Raji (cell line): ENCODE measurements around the gene VIT.

Experiments used
- POLR2A ChIP-seq: IDR thresholded peaks from 2 replicates; pipeline ENCODE4 v1.6.1; 2011; ENCODE audit warnings: low read depth, low read length, control low read depth; ENCODE audit not compliant: insufficient read depth

VIT gene

GRCh38 chr2:36769106-36769505 is 72.6 kb downstream of the VIT start:
- TF ChIP-seq POLR2A: no peak

- no peak for TF ChIP-seq POLR2A
Observed at GRCh38 chr2:36770542-36771287, 74.2 kb downstream of the VIT start.

DNA sequence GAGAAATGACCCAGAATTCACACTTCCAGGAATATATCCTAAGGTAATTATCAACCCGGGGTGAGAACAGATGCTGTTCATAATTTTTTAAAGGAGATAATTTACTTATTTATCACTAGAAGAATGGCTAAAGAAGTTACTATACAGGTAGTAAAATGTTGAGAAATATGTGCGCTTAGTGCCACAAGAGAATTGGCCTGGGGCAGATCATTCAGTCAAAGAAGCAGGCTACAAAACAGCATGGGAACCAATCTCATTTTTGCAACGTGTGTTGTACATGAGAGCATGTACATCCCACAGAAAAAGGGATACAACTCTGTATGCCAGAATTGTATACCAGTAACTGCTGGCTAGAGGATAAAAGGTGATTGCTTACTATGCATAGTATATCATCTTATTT is 75.2 kb downstream of the VIT start:
- TF ChIP-seq POLR2A: no peak

- no peak for TF ChIP-seq POLR2A
Observed at GRCh38 chr2:36773947-36774346, 77.4 kb downstream of the VIT start.

DNA sequence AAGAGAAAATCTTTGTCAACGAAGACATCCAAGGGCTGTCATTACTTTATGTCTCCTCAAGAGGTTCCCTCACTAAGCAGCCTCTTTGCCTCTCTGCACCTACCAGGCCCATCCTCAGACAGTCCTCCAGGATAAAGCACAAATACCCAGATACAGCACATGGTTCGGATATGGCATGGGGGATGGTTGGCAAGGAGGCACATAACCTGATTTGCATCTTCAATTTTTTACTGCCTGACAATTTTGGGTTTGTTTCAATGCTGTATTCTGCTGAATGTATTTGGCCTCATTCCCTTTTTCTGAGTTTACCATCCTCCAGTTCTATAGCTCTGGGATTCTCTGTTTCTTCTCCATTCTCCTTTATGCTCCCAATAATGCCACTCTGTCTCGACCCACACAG is 78.8 kb downstream of the VIT start:
- no peak for TF ChIP-seq POLR2A

- TF ChIP-seq POLR2A: no peak
Observed at GRCh38 chr2:36775806-36776205, 79.3 kb downstream of the VIT start.

GRCh38 chr2:36777272-36777671 is 80.8 kb downstream of the VIT start:
- TF ChIP-seq POLR2A: no peak

GRCh38 chr2:36777788-36778187 is 81.3 kb downstream of the VIT start:
- TF ChIP-seq POLR2A: no peak

DNA sequence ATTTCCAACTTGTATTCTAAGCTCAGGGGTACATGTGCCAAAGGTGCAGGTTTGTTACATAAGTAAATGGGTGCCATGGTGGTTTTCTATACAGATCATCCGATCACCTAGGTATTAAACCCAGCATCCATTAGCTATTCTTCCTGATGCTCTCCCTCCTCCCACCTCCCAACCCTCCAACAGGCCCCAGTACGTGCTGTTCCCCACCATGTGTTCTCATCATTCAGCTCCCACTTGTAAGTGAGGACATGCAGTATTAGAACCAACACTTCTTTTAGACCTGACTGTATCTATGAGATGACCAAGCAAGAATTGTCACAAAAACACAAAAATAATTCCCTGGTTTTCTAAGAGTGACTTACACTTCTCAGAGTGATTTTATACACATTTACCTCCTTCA is 83.0 kb downstream of the VIT start:
- TF ChIP-seq POLR2A: no peak

GRCh38 chr2:36780231-36780839 is 83.8 kb downstream of the VIT start:
- TF ChIP-seq POLR2A: no peak

DNA sequence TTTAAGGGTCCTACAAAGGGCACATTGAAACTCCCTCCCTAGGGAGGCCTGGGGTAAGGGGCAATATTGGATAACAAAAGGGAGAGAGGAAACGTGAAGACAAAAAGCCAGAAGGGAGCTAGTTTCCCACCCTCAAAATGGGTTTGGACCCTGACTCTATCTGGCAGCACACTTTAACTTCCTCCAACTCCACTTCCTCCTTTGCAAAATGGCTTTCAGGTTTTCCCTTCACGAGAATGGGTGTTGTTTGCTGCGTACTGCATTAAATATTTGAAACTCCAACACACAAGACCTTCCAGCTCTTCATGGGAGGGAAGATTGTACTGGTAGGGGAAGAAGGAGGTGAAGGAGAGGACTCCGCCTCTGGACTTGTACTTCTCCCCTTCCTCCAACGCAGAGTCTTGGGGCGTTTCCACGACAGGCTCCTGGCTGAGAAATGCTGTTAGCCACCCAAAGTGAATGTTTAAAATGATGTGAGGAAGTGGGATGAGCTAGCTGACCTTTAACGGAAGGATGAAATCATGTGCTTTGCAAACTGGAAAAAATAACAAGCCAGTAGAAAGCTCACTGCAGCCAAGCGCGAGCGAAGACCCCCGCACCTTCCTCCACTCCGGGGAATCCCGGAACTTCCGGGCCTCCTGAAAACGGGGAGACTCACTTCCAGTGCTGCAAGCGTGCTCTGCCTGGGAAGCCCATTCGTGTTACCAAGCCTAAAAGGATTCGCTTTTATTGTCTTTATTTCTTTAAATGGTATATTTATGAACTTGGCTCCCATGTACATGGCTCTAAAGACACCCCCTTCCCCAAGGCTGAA is 85.6 kb downstream of the VIT start:
- no peak for TF ChIP-seq POLR2A

- TF ChIP-seq POLR2A: no peak
Observed at GRCh38 chr2:36783246-36783645, 86.7 kb downstream of the VIT start.

DNA sequence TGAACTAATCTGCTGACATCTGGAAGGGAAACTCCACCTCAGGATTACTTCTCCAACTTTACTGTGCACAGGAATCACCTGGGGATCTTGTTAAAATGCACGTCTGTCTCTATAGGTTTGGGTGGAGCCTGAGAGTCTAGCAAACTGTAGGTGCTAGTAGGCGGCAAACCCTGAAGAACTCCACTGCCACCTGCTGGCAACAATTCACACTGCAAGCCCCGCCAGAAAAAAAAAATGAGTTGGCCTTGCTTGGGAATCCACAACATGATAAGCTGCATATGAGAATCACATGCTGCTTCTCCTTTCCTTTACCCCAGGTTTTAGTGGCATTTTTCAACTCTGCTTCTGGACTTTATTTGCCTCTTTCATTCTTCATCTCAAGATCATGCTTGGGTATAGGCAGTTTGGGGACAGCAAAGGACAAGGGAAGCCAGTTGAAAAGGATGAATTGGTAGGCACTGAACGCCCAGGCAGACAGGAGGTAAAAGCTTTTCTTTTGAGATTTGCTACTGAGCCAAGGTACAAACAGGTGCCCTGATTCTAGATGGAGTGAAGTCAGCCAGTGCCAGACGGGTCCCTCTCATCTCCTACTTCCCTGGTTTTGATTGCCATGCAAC is 88.8 kb downstream of the VIT start:
- no peak for TF ChIP-seq POLR2A

DNA sequence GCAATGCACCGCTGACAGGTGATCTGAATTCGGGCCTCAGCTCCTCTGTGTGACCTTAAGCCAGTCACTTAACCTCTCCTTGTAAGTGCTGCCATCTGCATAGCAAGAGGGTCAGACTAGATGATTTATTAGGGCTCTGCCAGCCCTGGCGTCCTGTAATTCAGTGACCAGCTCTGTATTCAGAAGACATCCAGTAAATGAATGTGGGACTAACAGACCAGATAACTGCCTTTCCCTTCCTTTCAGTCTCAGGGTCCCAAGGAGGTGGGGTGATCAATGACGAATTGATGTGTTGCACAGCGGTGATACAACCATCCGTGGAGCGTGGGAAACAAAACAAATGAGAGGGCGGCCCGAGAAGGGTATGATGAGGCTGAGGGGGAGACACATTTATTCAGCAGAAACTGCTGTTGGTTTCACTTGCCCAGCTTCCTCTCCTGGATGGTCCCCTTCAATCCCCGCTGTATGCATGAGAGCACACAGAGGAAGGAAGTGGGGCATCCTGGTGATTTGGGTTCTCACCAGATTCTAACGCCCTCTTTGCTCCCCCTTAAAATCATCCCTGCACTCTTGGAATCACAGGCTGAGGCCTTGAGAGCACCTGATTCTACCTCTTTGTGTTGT is 92.8 kb downstream of the VIT start:
- no peak for TF ChIP-seq POLR2A

- TF ChIP-seq POLR2A: no peak
Observed at GRCh38 chr2:36792951-36793350, 96.4 kb downstream of the VIT start.

DNA sequence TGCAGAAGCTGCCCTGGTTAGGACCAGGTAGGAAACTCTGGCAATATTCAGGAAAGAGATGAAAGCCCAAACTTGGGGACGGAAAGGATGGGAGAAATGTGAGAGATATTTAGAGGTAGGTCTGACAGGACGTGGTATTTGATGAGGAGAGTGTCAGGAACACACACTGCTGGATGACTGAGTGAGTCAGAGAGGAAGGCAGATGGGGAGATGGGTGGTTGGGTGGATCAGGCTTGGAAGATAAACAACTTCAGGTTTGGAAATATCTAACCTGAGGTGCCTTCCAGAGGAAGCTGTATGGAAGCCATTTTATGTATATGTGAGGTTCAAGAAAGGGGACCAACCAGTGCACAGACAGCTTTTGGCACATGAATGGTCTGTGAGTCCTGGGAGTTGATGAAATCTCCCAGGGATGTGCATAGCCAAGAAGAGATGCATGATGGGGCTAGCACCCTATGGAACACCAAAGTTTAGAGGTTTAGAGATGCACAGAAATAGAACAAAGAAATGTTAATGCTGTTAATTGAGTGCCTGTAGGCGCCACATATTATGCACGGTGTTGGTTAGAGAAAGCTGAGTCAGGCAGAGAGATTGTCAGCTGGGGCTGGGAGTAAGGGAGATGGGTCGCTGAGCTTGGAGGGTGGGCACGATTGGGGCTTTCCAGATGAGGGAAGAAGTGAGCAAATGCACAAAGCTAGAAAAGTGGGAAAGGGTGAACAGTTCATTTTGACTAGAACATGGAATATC is 101.0 kb downstream of the VIT start:
- no peak for TF ChIP-seq POLR2A
